PC-3 (cell line): Measurements from ENCODE around the gene RASL10B. TPM values are rescaled to one million over a fixed set of nuclear protein-coding genes. Genes with fewer than 3 reads are reported as not detected.

ENCODE experiments used
- ATAC-seq: fragments of 200-7000 bp; cut with Tn5 transposase; 2 replicates; pipeline ENCODE4 v1.9.1; 2020; ENCODE audit warnings: mild to moderate bottlenecking, moderate library complexity
- BruUV-seq: library from RNA; stranded (reverse); fragments of 400-500 nt; replicated peaks from 2 replicates; lab custom pipeline; 2021; lab: Mats Ljungman, UMichigan
- CTCF ChIA-PET: fragments of 300-600 bp; sonication (Branson Sonifier 250); formaldehyde crosslinking; loops from one replicate; lab custom pipeline; 2022; ENCODE audit warnings: antibody characterized with exemption; lab: Charles Lee
- POLR2A ChIA-PET: fragments of 300-600 bp; sonication (Branson Sonifier 250); formaldehyde crosslinking; loops from one replicate; lab custom pipeline; 2022; ENCODE audit warnings: antibody characterized with exemption; ENCODE audit not compliant: unreplicated experiment; lab: Charles Lee
- DNase-seq: peaks from one replicate; pipeline ENCODE4 v3.0.0-alpha.2; 2015
- H2AFZ ChIP-seq: fragments of 300-600 bp; sonication (generic); 2 replicates; pipeline ENCODE4 v1.6.0; 2016; ENCODE audit warnings: antibody characterized with exemption, low read length
- H3F3A ChIP-seq: fragments of 300-600 bp; sonication (generic); one replicate; pipeline ENCODE4 v1.6.0; 2017; ENCODE audit warnings: antibody characterized with exemption, low read length, control low read depth, mild to moderate bottlenecking; ENCODE audit not compliant: unreplicated experiment
- H3K27ac ChIP-seq: fragments of 300-600 bp; sonication (generic); 2 replicates; pipeline ENCODE4 v1.5.1; 2016; ENCODE audit warnings: mild to moderate bottlenecking, low read length
- H3K27me3 ChIP-seq: fragments of 300-600 bp; sonication (generic); 2 replicates; pipeline ENCODE4 v1.6.1; 2016; ENCODE audit warnings: low read length, mixed read lengths
- H3K36me3 ChIP-seq: fragments of 300-600 bp; sonication (generic); 2 replicates; pipeline ENCODE4 v1.6.1; 2016; ENCODE audit warnings: low read depth, mixed run types, low read length, mixed read lengths
- H3K4me1 ChIP-seq: fragments of 300-600 bp; sonication (generic); 2 replicates; pipeline ENCODE4 v1.5.1; 2016; ENCODE audit warnings: low read length; ENCODE audit not compliant: insufficient read depth
- H3K4me2 ChIP-seq: fragments of 300-600 bp; sonication (generic); 2 replicates; pipeline ENCODE4 v1.6.0; 2016; ENCODE audit warnings: low read length
- H3K4me3 ChIP-seq: fragments of 300-600 bp; sonication (generic); 2 replicates; pipeline ENCODE4 v1.5.1; 2016; ENCODE audit warnings: mild to moderate bottlenecking, low read length, mixed read lengths
- H3K79me2 ChIP-seq: fragments of 300-600 bp; sonication (generic); 2 replicates; pipeline ENCODE4 v1.6.1; 2017; ENCODE audit warnings: low read length, mixed read lengths
- H3K9ac ChIP-seq: fragments of 300-600 bp; sonication (generic); 2 replicates; pipeline ENCODE4 v1.6.0; 2016; ENCODE audit warnings: mild to moderate bottlenecking, low read length
- H3K9me2 ChIP-seq: fragments of 300-600 bp; sonication (generic); replicated peaks from 2 replicates; pipeline ENCODE4 v1.6.1; 2016; ENCODE audit warnings: mixed run types, low read length, mixed read lengths
- H3K9me3 ChIP-seq: fragments of 300-600 bp; sonication (generic); 2 replicates; pipeline ENCODE4 v1.6.1; 2016; ENCODE audit warnings: low read length, mixed read lengths
- H4K20me1 ChIP-seq: fragments of 300-600 bp; sonication (generic); 2 replicates; pipeline ENCODE4 v1.6.1; 2016; ENCODE audit warnings: low read length, mixed read lengths
- EZH2 ChIP-seq: fragments of 300-600 bp; sonication (generic); IDR thresholded peaks from one replicate; pipeline ENCODE4 v1.6.1; 2017; ENCODE audit warnings: antibody characterized with exemption, mild to moderate bottlenecking, low read length; ENCODE audit not compliant: unreplicated experiment
- EZH2phosphoT487 ChIP-seq: fragments of 300-600 bp; sonication (generic); IDR thresholded peaks from 2 replicates; pipeline ENCODE4 v1.6.1; 2018; ENCODE audit warnings: mild to moderate bottlenecking, antibody characterized with exemption, low read length, borderline replicate concordance
- intact Hi-C: fragments of 100-400 bp; cut with micrococcal nuclease; formaldehyde crosslinking; loops from 2 replicates; pipeline ENCODE4 v1.9.0; 2023
- total RNA-seq: library from RNA; depleted of rRNA; stranded (reverse); fragments of >200 nt; gene quantifications from 2 replicates; pipeline ENCODE4 v1.2.3, GENCODE V29; 2014
- TF ChIP-seq, protein P1 (sequence below): fragments of 300-600 bp; sonication (generic); conservative IDR thresholded peaks from 2 replicates; pipeline ENCODE4 v1.5.1; 2017; ENCODE audit warnings: antibody characterized with exemption, low read depth, mild to moderate bottlenecking, low read length

RASL10B gene
- total RNA-seq, 1 experiment from 2014 or later: 0.77 TPM

DNA sequence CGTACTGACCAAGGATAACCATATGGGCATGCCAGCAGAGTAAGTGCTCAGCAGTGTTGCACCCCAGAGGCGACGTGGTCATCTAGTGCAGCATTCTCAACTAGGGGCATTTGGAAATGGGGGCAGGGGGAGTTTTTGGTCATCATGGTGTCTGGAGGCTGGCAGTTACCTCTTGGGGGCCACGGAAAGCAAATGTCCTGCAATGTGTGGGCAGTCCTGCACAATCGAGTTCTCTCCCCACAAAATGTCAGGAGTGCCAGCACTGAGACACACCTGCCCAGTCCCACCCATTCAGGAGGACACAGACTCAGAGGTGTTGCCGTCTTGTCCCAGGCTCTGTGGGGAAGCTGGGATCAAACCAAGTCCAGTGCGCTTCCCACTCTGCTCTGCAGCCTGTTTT is 3.0 kb downstream of the RASL10B start:
- H3K79me2 ChIP-seq: no peaks in the 10 kb centered on the region
- no peak overlapping the region for H3K4me3 ChIP-seq
- no peaks in the 10 kb centered on the region for H3K36me3 ChIP-seq
- intact Hi-C loops: no loop called here
- no peaks in the 10 kb centered on the region for H3K9me2 ChIP-seq
- no peaks in the 10 kb centered on the region for H4K20me1 ChIP-seq
- CTCF ChIA-PET: no interaction called here
- H3K27me3 ChIP-seq: no peaks in the 10 kb centered on the region
- no TSS peak for BruUV-seq
- ATAC-seq (no peak), DNase-seq (no peak)
- H3K9me3 ChIP-seq: no peaks in the 10 kb centered on the region
- H3F3A ChIP-seq: no peaks in the 10 kb centered on the region
- no peak overlapping the region for H3K9ac ChIP-seq
- TF ChIP-seq, protein P1, sequence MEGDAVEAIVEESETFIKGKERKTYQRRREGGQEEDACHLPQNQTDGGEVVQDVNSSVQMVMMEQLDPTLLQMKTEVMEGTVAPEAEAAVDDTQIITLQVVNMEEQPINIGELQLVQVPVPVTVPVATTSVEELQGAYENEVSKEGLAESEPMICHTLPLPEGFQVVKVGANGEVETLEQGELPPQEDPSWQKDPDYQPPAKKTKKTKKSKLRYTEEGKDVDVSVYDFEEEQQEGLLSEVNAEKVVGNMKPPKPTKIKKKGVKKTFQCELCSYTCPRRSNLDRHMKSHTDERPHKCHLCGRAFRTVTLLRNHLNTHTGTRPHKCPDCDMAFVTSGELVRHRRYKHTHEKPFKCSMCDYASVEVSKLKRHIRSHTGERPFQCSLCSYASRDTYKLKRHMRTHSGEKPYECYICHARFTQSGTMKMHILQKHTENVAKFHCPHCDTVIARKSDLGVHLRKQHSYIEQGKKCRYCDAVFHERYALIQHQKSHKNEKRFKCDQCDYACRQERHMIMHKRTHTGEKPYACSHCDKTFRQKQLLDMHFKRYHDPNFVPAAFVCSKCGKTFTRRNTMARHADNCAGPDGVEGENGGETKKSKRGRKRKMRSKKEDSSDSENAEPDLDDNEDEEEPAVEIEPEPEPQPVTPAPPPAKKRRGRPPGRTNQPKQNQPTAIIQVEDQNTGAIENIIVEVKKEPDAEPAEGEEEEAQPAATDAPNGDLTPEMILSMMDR: no peak
- TF ChIP-seq EZH2phosphoT487: no peak
- TF ChIP-seq EZH2: no peak
- H3K4me2 ChIP-seq: no peak overlapping the region
- no peaks in the 10 kb centered on the region for H3K4me1 ChIP-seq
- H3K27ac ChIP-seq: no peak overlapping the region
- POLR2A ChIA-PET: no interaction called here
- no peak overlapping the region for H2AFZ ChIP-seq

- BruUV-seq: no TSS peak
- Histone ChIP-seq H3K4me1 (no peaks in the 10 kb centered on the region), H3K4me2 (no peak overlapping the region), H3K9me2 (no peaks in the 10 kb centered on the region), H3K27me3 (no peaks in the 10 kb centered on the region), H3K4me3 (no peak overlapping the region), H3K36me3 (no peaks in the 10 kb centered on the region), H3F3A (no peaks in the 10 kb centered on the region), H3K27ac (no peak overlapping the region), H3K9ac (no peak overlapping the region), H3K79me2 (no peaks in the 10 kb centered on the region), H4K20me1 (no peaks in the 10 kb centered on the region), H3K9me3 (no peaks in the 10 kb centered on the region), H2AFZ (no peak overlapping the region)
- ATAC-seq (no peak), DNase-seq (no peak)
- POLR2A ChIA-PET: no interaction called here
- CTCF ChIA-PET: no interaction called here
- no peak for TF ChIP-seq EZH2
- TF ChIP-seq EZH2phosphoT487: no peak
- TF ChIP-seq, protein P1: no peak
- intact Hi-C loops: no loop called here
Observed at GRCh38 chr17:35735036-35735805, 3.8 kb downstream of the RASL10B start.

DNA sequence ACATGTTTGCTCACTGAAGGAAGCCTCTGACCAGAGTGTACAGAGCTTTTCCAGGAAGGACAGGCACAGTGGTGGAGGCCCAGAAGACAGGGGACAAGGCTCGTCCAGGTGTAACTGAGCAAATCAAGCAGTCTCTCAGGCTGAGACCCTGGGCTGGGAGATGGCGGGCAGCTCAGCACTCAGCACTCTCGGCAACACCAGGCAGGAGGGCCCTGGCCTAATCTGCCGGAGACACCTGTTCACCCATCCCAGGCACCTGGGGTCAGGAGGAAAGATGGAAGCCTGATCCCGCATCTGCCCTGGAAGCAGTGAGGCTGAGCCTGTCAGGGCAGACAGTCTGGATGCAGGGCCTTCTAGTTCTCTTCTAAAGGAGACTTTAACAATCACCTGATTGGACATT is 4.8 kb downstream of the RASL10B start:
- Histone ChIP-seq H3K9me3 (no peaks in the 10 kb centered on the region), H3F3A (no peaks in the 10 kb centered on the region), H3K4me1 (no peaks in the 10 kb centered on the region), H2AFZ (no peak overlapping the region), H3K9ac (no peak overlapping the region), H3K9me2 (no peaks in the 10 kb centered on the region), H3K4me2 (no peak overlapping the region), H3K27me3 (no peaks in the 10 kb centered on the region), H3K79me2 (no peaks in the 10 kb centered on the region), H3K4me3 (no peak overlapping the region), H3K36me3 (no peaks in the 10 kb centered on the region), H4K20me1 (no peaks in the 10 kb centered on the region), H3K27ac (no peak overlapping the region)
- BruUV-seq: no TSS peak
- intact Hi-C loops: no loop called here
- DNase-seq: no peak
- TF ChIP-seq EZH2phosphoT487 (no peak), EZH2 (no peak)
- TF ChIP-seq, protein P1: no peak
- ChIA-PET POLR2A (no interaction called here), CTCF (no interaction called here)
- ATAC-seq: no peak
